MCF 10A (cell line): Measurements from ENCODE around the gene TEX2. TPM values are rescaled to one million over a fixed set of nuclear protein-coding genes. Genes with fewer than 3 reads are reported as not detected.

Experiments
- BruUV-seq: library from RNA; stranded (reverse); fragments of 400-500 nt; replicated peaks from 2 replicates; lab custom pipeline; 2021; lab: Mats Ljungman, UMichigan
- CTCF ChIA-PET: fragments of 300-600 bp; sonication (Branson Sonifier 250); formaldehyde crosslinking; extraction: SDS; loops from one replicate; lab custom pipeline; 2021; ENCODE audit warnings: antibody characterized with exemption, inconsistent platforms; lab: Yijun Ruan, JAX
- POLR2A ChIA-PET: fragments of 300-600, 350-650 bp; sonication (Branson Sonifier 250); formaldehyde crosslinking; extraction: SDS; loops from one replicate; lab custom pipeline; 2020; ENCODE audit warnings: antibody characterized with exemption, inconsistent platforms; lab: Yijun Ruan, JAX
- DNase-seq: peaks from one replicate; pipeline ENCODE4 v3.0.0-alpha.2; 2018; ENCODE audit not compliant: unreplicated experiment
- H3K27ac Mint-ChIP-seq: one replicate; pipeline ENCODE4 v1.8.0; 2022; ENCODE audit warnings: mild to moderate bottlenecking, low read depth, mixed read lengths; ENCODE audit not compliant: unreplicated experiment
- H3K27me3 Mint-ChIP-seq: one replicate; pipeline ENCODE4 v1.8.0; 2022; ENCODE audit warnings: mixed read lengths; ENCODE audit not compliant: insufficient read depth, unreplicated experiment
- H3K36me3 Mint-ChIP-seq: one replicate; pipeline ENCODE4 v1.8.0; 2022; ENCODE audit warnings: mild to moderate bottlenecking, moderate library complexity, mixed read lengths; ENCODE audit not compliant: insufficient read depth, unreplicated experiment
- H3K4me1 Mint-ChIP-seq: one replicate; pipeline ENCODE4 v1.8.0; 2022; ENCODE audit warnings: mixed read lengths; ENCODE audit not compliant: insufficient read depth, unreplicated experiment
- H3K4me3 Mint-ChIP-seq: one replicate; pipeline ENCODE4 v1.8.0; 2022; ENCODE audit warnings: mild to moderate bottlenecking, moderate library complexity, mixed read lengths; ENCODE audit not compliant: unreplicated experiment
- H3K9me3 Mint-ChIP-seq: one replicate; pipeline ENCODE4 v1.8.0; 2022; ENCODE audit warnings: mixed read lengths; ENCODE audit not compliant: unreplicated experiment
- intact Hi-C: fragments of 100-400 bp; cut with micrococcal nuclease; formaldehyde crosslinking; loops from 2 replicates; pipeline ENCODE4 v1.14.1; 2022
- total RNA-seq: library from RNA; stranded (reverse); gene quantifications from 2 replicates; pipeline ENCODE4 v1.2.3, GENCODE V29; 2022
- TF ChIP-seq, protein P1 (sequence below): fragments of 200-600 bp; IDR thresholded peaks from one replicate; pipeline ENCODE4 v1.8.0; 2022; ENCODE audit warnings: antibody characterized with exemption, mild to moderate bottlenecking; ENCODE audit not compliant: unreplicated experiment

The TEX2 gene
- total RNA-seq, 1 experiment from 2014 or later, result 42.2 TPM

DNA sequence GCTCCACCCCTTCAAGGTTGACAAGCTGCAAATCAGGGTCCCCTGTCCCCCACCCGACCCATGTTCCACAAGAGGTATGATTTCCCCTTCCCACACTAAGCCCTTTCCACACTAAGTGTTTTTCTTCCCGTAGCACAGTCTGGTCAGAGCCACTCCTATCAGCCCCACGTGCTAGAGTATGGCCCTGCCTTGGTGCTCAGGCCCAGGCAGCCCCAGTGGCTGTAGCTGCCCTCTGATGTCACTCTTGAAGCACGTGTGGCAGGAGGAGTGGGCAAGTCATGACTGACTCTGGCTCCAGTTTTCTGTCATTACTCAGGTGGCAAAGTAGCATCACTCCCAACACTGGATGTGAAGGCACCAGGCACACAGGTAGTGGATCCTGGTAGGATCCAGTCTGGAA, 97.7 kb downstream of the TEX2 start:
- no peaks in the 10 kb centered on the region for H3K9me3 Mint-ChIP-seq
- CTCF ChIA-PET, result interaction anchor here (0.8 to 0.9 kb wide), 2 partner anchors 10 to 13 kb away, joined by 3 read pairs; no protein-coding TSS in a partner anchor
- H3K36me3 Mint-ChIP-seq, result peaks cover 64% of the 10 kb centered on the region
- DNase-seq, result no peak
- H3K4me3 Mint-ChIP-seq, result no peak overlapping the region
- no peak overlapping the region for H3K27ac Mint-ChIP-seq
- intact Hi-C loops, result no loop called here
- TF ChIP-seq, protein P1, sequence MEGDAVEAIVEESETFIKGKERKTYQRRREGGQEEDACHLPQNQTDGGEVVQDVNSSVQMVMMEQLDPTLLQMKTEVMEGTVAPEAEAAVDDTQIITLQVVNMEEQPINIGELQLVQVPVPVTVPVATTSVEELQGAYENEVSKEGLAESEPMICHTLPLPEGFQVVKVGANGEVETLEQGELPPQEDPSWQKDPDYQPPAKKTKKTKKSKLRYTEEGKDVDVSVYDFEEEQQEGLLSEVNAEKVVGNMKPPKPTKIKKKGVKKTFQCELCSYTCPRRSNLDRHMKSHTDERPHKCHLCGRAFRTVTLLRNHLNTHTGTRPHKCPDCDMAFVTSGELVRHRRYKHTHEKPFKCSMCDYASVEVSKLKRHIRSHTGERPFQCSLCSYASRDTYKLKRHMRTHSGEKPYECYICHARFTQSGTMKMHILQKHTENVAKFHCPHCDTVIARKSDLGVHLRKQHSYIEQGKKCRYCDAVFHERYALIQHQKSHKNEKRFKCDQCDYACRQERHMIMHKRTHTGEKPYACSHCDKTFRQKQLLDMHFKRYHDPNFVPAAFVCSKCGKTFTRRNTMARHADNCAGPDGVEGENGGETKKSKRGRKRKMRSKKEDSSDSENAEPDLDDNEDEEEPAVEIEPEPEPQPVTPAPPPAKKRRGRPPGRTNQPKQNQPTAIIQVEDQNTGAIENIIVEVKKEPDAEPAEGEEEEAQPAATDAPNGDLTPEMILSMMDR, result no peak
- peaks cover 4% of the 10 kb centered on the region for H3K4me1 Mint-ChIP-seq
- H3K27me3 Mint-ChIP-seq, result no peaks in the 10 kb centered on the region
- no TSS peak for BruUV-seq
- POLR2A ChIA-PET, result interaction anchor here (0.9 kb wide), 1 partner anchor 10 kb away, joined by 3 read pairs; no protein-coding TSS in a partner anchor

DNA sequence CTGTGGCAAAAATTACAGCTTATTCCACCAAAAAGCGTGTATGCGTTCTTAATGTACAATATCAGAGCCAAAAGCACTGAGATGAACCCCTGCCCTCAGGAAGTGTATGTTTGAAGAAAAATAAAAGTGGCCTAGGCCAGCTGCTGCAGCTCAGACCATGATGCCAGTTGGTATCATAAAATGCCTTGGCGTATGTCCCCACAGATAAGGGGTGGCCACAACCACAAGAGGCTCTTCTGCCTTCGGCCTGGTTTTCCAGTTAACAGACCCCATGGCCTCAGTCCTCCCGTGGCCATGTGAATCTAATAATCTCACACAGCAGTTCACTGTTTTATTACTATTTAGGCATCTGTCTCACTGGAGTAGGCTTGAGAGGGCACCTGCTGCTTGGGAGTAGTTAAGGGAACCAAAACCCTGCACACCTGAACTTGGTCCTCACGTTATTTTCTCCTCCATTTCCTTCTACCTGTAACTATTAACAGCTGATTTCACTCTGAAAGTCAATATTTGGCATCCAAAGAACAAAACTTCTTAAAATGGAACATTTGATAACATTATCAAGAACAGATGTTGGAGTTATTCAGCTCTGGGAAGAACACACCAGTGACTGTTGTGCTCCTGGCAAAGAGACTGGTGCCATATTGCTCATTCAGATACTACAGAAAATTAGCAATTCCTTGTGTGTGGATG, 98.3 kb downstream of the TEX2 start:
- Mint-ChIP-seq H3K4me1 (no peaks in the 10 kb centered on the region), H3K4me3 (no peak overlapping the region), H3K27ac (no peak overlapping the region), H3K27me3 (no peaks in the 10 kb centered on the region), H3K36me3 (peaks cover 59% of the 10 kb centered on the region), H3K9me3 (no peaks in the 10 kb centered on the region)
- DNase-seq, result no peak
- intact Hi-C loops, result no loop called here
- CTCF ChIA-PET, result interaction anchor here (0.8 to 0.9 kb wide), 2 partner anchors 10 to 12 kb away, joined by 3 read pairs; no protein-coding TSS in a partner anchor
- TF ChIP-seq, protein P1, result no peak
- POLR2A ChIA-PET, result interaction anchor here (0.9 kb wide), 1 partner anchor 11 kb away, joined by 3 read pairs; no protein-coding TSS in a partner anchor
- no TSS peak for BruUV-seq

GRCh38 chr17:64163468-64163867, 99.6 kb downstream of the TEX2 start:
- CTCF ChIA-PET, result interaction anchor here (0.6 kb wide), 1 partner anchor 72 kb away, joined by 4 read pairs; no protein-coding TSS in a partner anchor
- Mint-ChIP-seq H3K4me3 (no peak overlapping the region), H3K27me3 (no peaks in the 10 kb centered on the region)

GRCh38 chr17:64162554-64162953, 100.5 kb downstream of the TEX2 start:
- POLR2A ChIA-PET, result interaction anchor here (5.1 kb wide), 1 partner anchor 16 kb away, joined by 24 read pairs; no protein-coding TSS in a partner anchor
- intact Hi-C loops, result no loop called here
- H3K4me1 Mint-ChIP-seq, result no peaks in the 10 kb centered on the region
- no peak overlapping the region for H3K4me3 Mint-ChIP-seq
- no peak overlapping the region for H3K27ac Mint-ChIP-seq
- CTCF ChIA-PET, result interaction anchor here (0.8 kb wide), 2 partner anchors 133 to 181 kb away, joined by 5 read pairs; no protein-coding TSS in a partner anchor
- TF ChIP-seq, protein P1, result no peak
- DNase-seq, result no peak
- H3K36me3 Mint-ChIP-seq, result peaks cover 58% of the 10 kb centered on the region
- H3K9me3 Mint-ChIP-seq, result no peaks in the 10 kb centered on the region
- H3K27me3 Mint-ChIP-seq, result no peaks in the 10 kb centered on the region
- BruUV-seq, result no TSS peak

More at GRCh38 chr17:64163468-64163867, 99.6 kb downstream of the TEX2 start:
- BruUV-seq, result no TSS peak
- H3K9me3 Mint-ChIP-seq, result no peaks in the 10 kb centered on the region
- H3K36me3 Mint-ChIP-seq, result peaks cover 59% of the 10 kb centered on the region
- H3K4me1 Mint-ChIP-seq, result no peaks in the 10 kb centered on the region
- no peak for DNase-seq
- H3K27ac Mint-ChIP-seq, result no peak overlapping the region
- POLR2A ChIA-PET, result no interaction called here
- intact Hi-C loops, result no loop called here
- TF ChIP-seq, protein P1, result no peak
